ENCODE data around the gene PTGR1.

GRCh38 chr9:111632695-111633388 lies 33.4 kb upstream of the PTGR1 start:
- TF ChIP-seq ZNF138 (CRISPR knock-in tag; conservative IDR thresholded peaks at IDR 0.05) (no peak), CTCF (IDR thresholded peaks at IDR 0.05) (no peak)

Data from WTC11 (cell line).